IMR-90 (cell line): ENCODE measurements around the gene TMEM9B. TPM values are rescaled to one million over a fixed set of nuclear protein-coding genes. Genes with fewer than 3 reads are reported as not detected.

Experiments used
- ATAC-seq: fragments of 200-7000 bp; cut with Tn5 transposase; 2 replicates; pipeline ENCODE4 v1.9.1; 2020; ENCODE audit warnings: low read depth, mild to moderate bottlenecking, moderate library complexity
- BruUV-seq: library from RNA; stranded (reverse); fragments of 400-500 nt; replicated peaks from 2 replicates; lab custom pipeline; 2021; lab: Mats Ljungman, UMichigan
- CTCF ChIA-PET: fragments of 300-600 bp; formaldehyde crosslinking; extraction: SDS; loops from one replicate; lab custom pipeline; 2021; ENCODE audit warnings: antibody characterized with exemption; lab: Yijun Ruan, JAX
- POLR2A ChIA-PET: fragments of 300-600 bp; sonication (Branson Sonifier 250); formaldehyde crosslinking; loops from one replicate; lab custom pipeline; 2022; ENCODE audit warnings: antibody characterized with exemption; ENCODE audit not compliant: unreplicated experiment; lab: Charles Lee
- DNase-seq: peaks from one replicate; pipeline ENCODE4 v3.0.0; 2013
- H2AFZ ChIP-seq: replicated peaks from 2 replicates; pipeline ENCODE3; 2013; ENCODE audit warnings: low read length, mild to moderate bottlenecking; ENCODE audit not compliant: poor library complexity
- H2AK5ac ChIP-seq: 2 replicates; pipeline ENCODE4 v1.6.1; 2013; ENCODE audit warnings: low read depth, low read length, inconsistent platforms
- H2AK9ac ChIP-seq: replicated peaks from 2 replicates; pipeline ENCODE3; 2013; ENCODE audit warnings: mild to moderate bottlenecking, low read depth, low read length, moderate library complexity; ENCODE audit not compliant: poor library complexity
- H2BK120ac ChIP-seq: 2 replicates; pipeline ENCODE4 v1.6.1; 2013; ENCODE audit warnings: low read depth, low read length, inconsistent platforms
- H2BK15ac ChIP-seq: 3 replicates; pipeline ENCODE4 v1.6.1; 2013; ENCODE audit warnings: low read depth, low read length, inconsistent platforms
- H2BK20ac ChIP-seq: 2 replicates; pipeline ENCODE4 v1.6.1; 2013; ENCODE audit warnings: low read depth, mild to moderate bottlenecking, inconsistent platforms, low read length, moderate library complexity
- H2BK5ac ChIP-seq: 2 replicates; pipeline ENCODE4 v1.6.1; 2013; ENCODE audit warnings: mild to moderate bottlenecking, low read depth, low read length, inconsistent platforms; ENCODE audit not compliant: poor library complexity, severe bottlenecking
- H3K14ac ChIP-seq: replicated peaks from 2 replicates; pipeline ENCODE4 v1.6.1; 2013; ENCODE audit warnings: low read depth, low read length, inconsistent platforms
- H3K18ac ChIP-seq: 2 replicates; pipeline ENCODE4 v1.6.1; 2013; ENCODE audit warnings: low read depth, low read length, control low read depth
- H3K23ac ChIP-seq: 2 replicates; pipeline ENCODE4 v1.6.1; 2013; ENCODE audit warnings: low read depth, low read length, inconsistent platforms
- H3K27ac ChIP-seq: 2 replicates; pipeline ENCODE4 v1.5.1; 2013; ENCODE audit warnings: mild to moderate bottlenecking, control low read depth, low read length; ENCODE audit not compliant: insufficient read depth
- H3K27me3 ChIP-seq: 2 replicates; pipeline ENCODE4 v1.6.1; 2013; ENCODE audit warnings: low read length; ENCODE audit not compliant: control insufficient read depth, insufficient read depth
- H3K36me3 ChIP-seq: 2 replicates; pipeline ENCODE4 v1.6.1; 2013; ENCODE audit warnings: low read length, mixed read lengths; ENCODE audit not compliant: control insufficient read depth, insufficient read depth
- H3K4ac ChIP-seq: 2 replicates; pipeline ENCODE4 v1.6.1; 2013; ENCODE audit warnings: low read depth, low read length, inconsistent platforms
- H3K4me1 ChIP-seq: 2 replicates; pipeline ENCODE4 v1.6.1; 2013; ENCODE audit warnings: low read length, mixed read lengths; ENCODE audit not compliant: control insufficient read depth, insufficient read depth
- H3K4me2 ChIP-seq: 2 replicates; pipeline ENCODE4 v1.6.1; 2013; ENCODE audit warnings: low read depth, mild to moderate bottlenecking, control low read depth, low read length, moderate library complexity
- H3K4me3 ChIP-seq: 2 replicates; pipeline ENCODE4 v1.5.1; 2013; ENCODE audit warnings: low read depth, mild to moderate bottlenecking, control low read depth, low read length, moderate library complexity; ENCODE audit not compliant: insufficient read depth
- H3K56ac ChIP-seq: 2 replicates; pipeline ENCODE4 v1.6.1; 2013; ENCODE audit warnings: low read length, inconsistent platforms; ENCODE audit not compliant: insufficient read depth; ENCODE audit errors: extremely low read depth
- H3K79me1 ChIP-seq, 2 experiments: 2 replicates each; pipeline ENCODE4 v1.6.1; 2013; ENCODE audit warnings: low read length in 2 of 2, inconsistent platforms in 1 of 2, low read depth in 1 of 2
- H3K9ac ChIP-seq: 2 replicates; pipeline ENCODE4 v1.6.1; 2013; ENCODE audit warnings: low read depth, low read length, control low read depth
- H3K9me1 ChIP-seq: 2 replicates; pipeline ENCODE4 v1.6.1; 2013; ENCODE audit warnings: low read length, inconsistent platforms; ENCODE audit not compliant: insufficient read depth
- H3K9me3 ChIP-seq: 2 replicates; pipeline ENCODE4 v1.6.1; 2013; ENCODE audit warnings: low read length; ENCODE audit not compliant: control insufficient read depth, insufficient read depth
- H4K20me1 ChIP-seq: 2 replicates; pipeline ENCODE4 v1.6.1; 2013; ENCODE audit warnings: low read length, inconsistent platforms; ENCODE audit not compliant: insufficient read depth
- H4K5ac ChIP-seq: 2 replicates; pipeline ENCODE4 v1.6.1; 2013; ENCODE audit warnings: mild to moderate bottlenecking, low read depth, low read length, control low read depth
- H4K8ac ChIP-seq, 2 experiments: 2 replicates each; pipeline ENCODE4 v1.6.1; 2013; ENCODE audit warnings: low read depth in 2 of 2, low read length in 2 of 2, control low read depth in 1 of 2, inconsistent platforms in 1 of 2
- H4K91ac ChIP-seq: 2 replicates; pipeline ENCODE4 v1.6.1; 2013; ENCODE audit warnings: low read depth, low read length, inconsistent platforms; ENCODE audit not compliant: insufficient read depth
- BHLHE40 ChIP-seq: fragments of 150-350 bp; IDR thresholded peaks from 2 replicates; pipeline ENCODE4 v1.6.1; 2016; ENCODE audit warnings: mild to moderate bottlenecking, low read depth, low read length
- CEBPB ChIP-seq: IDR thresholded peaks from 2 replicates; pipeline ENCODE4 v1.6.1; 2012; ENCODE audit warnings: low read depth, low read length, improper control_type of control experiment
- CHD1 ChIP-seq: IDR thresholded peaks from 2 replicates; pipeline ENCODE4 v1.6.1; 2012; ENCODE audit warnings: low read depth, low read length, improper control_type of control experiment
- CTCF ChIP-seq: conservative IDR thresholded peaks from 2 replicates; pipeline ENCODE4 v1.5.1; 2012; ENCODE audit warnings: mild to moderate bottlenecking, low read depth, low read length, improper control_type of control experiment
- FOS ChIP-seq: fragments of 150-350 bp; IDR thresholded peaks from 2 replicates; pipeline ENCODE4 v1.6.1; 2016; ENCODE audit warnings: low read depth, low read length
- MAFK ChIP-seq: IDR thresholded peaks from 2 replicates; pipeline ENCODE4 v1.6.1; 2012; ENCODE audit warnings: low read depth, low read length, improper control_type of control experiment
- MAZ ChIP-seq: IDR thresholded peaks from 2 replicates; pipeline ENCODE4 v1.6.1; 2012; ENCODE audit warnings: low read depth, mild to moderate bottlenecking, low read length, improper control_type of control experiment, moderate library complexity, borderline replicate concordance
- MXI1 ChIP-seq: IDR thresholded peaks from 2 replicates; pipeline ENCODE4 v1.6.1; 2012; ENCODE audit warnings: low read depth, mild to moderate bottlenecking, low read length, moderate library complexity, borderline replicate concordance
- NFE2L2 ChIP-seq: fragments of 150-350 bp; IDR thresholded peaks from 2 replicates; pipeline ENCODE4 v1.6.1; 2016; ENCODE audit warnings: low read depth, mild to moderate bottlenecking, low read length
- POLR2A ChIP-seq: IDR thresholded peaks from 2 replicates; pipeline ENCODE4 v1.6.1; 2012; ENCODE audit warnings: mild to moderate bottlenecking, low read depth, low read length
- RAD21 ChIP-seq: IDR thresholded peaks from 2 replicates; pipeline ENCODE4 v1.6.1; 2012; ENCODE audit warnings: low read length, improper control_type of control experiment
- RCOR1 ChIP-seq: IDR thresholded peaks from 2 replicates; pipeline ENCODE4 v1.6.1; 2012; ENCODE audit warnings: mild to moderate bottlenecking, low read length, improper control_type of control experiment; ENCODE audit not compliant: insufficient replicate concordance
- RFX5 ChIP-seq: IDR thresholded peaks from 2 replicates; pipeline ENCODE4 v1.8.0; 2012; ENCODE audit warnings: low read depth, mild to moderate bottlenecking, low read length, moderate library complexity
- SMC3 ChIP-seq: fragments of 150-350 bp; IDR thresholded peaks from 2 replicates; pipeline ENCODE4 v1.6.1; 2016; ENCODE audit warnings: low read depth, mild to moderate bottlenecking, antibody characterized with exemption, low read length, moderate library complexity
- WGBS, 2 experiments: methylation state at CpG; one replicate each; pipeline versions ENCODE4 v1.1.5 to v1.1.7; 2013; ENCODE audit warnings: missing lambda C conversion rate in 2 of 2; ENCODE audit not compliant: insufficient read length in 1 of 2; ENCODE audit errors: extremely low coverage in 2 of 2; 5-methylcytosine and 5-hydroxymethylcytosine counted together
- dilution Hi-C: fragments of 300-500 bp; cut with HindIII; formaldehyde crosslinking; loops from one replicate; pipeline ENCODE4 v1.14.3; 2018; ENCODE audit warnings: low sequenced_read_pairs; ENCODE audit not compliant: unreplicated experiment
- in situ Hi-C: fragments of 300-500 bp; cut with MboI; formaldehyde crosslinking; loops from 3 replicates; pipeline ENCODE4 v1.14.3; 2019; ENCODE audit warnings: low sequenced_read_pairs, inconsistent platforms, mixed read lengths
- intact Hi-C: fragments of 100-400 bp; cut with micrococcal nuclease; formaldehyde crosslinking; loops from 2 replicates; pipeline ENCODE4 v1.10.0; 2022
- polyA plus RNA-seq, 3 experiments: library from polyadenylated mRNA; depleted of rRNA; stranded (reverse); fragments of >200 nt; gene quantifications; 2 replicates each; pipeline ENCODE4 v1.2.3, GENCODE V29; 2012; ENCODE audit warnings: low replicate concordance in 1 of 3
- total RNA-seq: library from RNA; depleted of rRNA; stranded (reverse); fragments of >200 nt; gene quantifications from 2 replicates; pipeline ENCODE4 v1.2.3, GENCODE V29; 2012
- TF ChIP-seq, protein P1 (sequence below): fragments of 150-350 bp; IDR thresholded peaks from 2 replicates; pipeline ENCODE4 v1.6.1; 2016; ENCODE audit warnings: low read depth, mild to moderate bottlenecking, low read length, moderate library complexity, borderline replicate concordance
- TF ChIP-seq, protein P2 (sequence below): fragments of 150-350 bp; IDR thresholded peaks from 2 replicates; pipeline ENCODE4 v1.6.1; 2017; ENCODE audit warnings: mild to moderate bottlenecking, antibody characterized with exemption, low read length, low read depth

Gene TMEM9B
- total and polyA plus RNA-seq, 2 of the 4 experiments (the other 2 are of a cell fraction): 24.6 to 25.6 TPM

DNA sequence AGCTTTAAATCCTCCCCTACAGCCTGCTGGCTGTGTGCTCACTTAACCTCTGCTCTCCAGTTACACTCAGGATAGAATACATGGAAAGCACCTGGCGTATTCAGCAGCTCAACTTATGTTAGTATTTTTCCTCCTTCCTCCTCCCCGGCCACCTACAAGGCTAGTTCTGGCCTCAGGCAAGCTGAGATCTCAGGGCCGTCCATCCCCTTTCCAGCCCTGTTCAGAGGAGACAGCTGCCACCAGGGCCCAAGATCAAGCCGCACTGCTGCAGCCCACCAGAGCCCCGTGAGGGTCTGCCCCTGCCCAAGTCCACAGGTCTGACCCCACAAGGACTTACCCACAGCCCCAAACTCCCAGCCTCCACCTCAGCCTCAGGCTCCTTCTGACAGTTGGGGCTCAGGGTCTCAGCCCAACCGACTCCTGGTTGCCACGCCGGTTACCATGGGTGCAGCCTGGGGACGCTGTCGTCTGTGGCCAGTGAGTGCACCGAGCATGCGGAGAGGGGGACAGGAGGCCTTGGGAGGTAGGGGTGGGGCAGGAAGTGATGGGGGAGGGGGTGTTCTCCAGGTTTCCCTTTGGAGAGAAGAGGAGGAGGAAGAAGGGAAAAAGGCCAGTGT, 31.6 kb downstream of the TMEM9B start, which contains the start of gene C11orf16:
Gene C11orf16, minus strand, starts transcription at position 384 of the 617 bp plus-strand sequence. CDS start 639 bp downstream, outside the sequence.
- no peak for DNase-seq
- Histone ChIP-seq H3K4ac (peak within 1 kb of the TSS; percentile 32), H3K56ac (no peak within 1 kb of the TSS), H3K4me2 (no peak within 1 kb of the TSS), H3K9me1 (peaks cover 23% of the 10 kb centered on the region; the same call in 1 of the 2 replicates), H3K9me3 (no peaks in the 10 kb centered on the region), H3K79me1 (no peaks in the 10 kb centered on the region), H2BK15ac (no peak within 1 kb of the TSS), H4K8ac (no peak within 1 kb of the TSS; a peak in 1 of 4 replicates), H2AK9ac (peak within 1 kb of the TSS; percentile 19), H3K4me3 (no peak within 1 kb of the TSS), H2BK20ac (peak within 1 kb of the TSS; percentile 58), H2AK5ac (peak within 1 kb of the TSS; percentile 88), H3K4me1 (peaks cover 9% of the 10 kb centered on the region), H3K14ac (peak within 1 kb of the TSS; percentile 16; the same call in 1 of the 2 replicates), H3K23ac (no peak within 1 kb of the TSS), H3K27ac (no peak within 1 kb of the TSS), H2BK120ac (peak within 1 kb of the TSS; percentile 2; the same call in 1 of the 2 replicates), H4K91ac (no peak within 1 kb of the TSS), H4K20me1 (no peaks in the 10 kb centered on the region), H2AFZ (no peak within 1 kb of the TSS), H3K9ac (no peak within 1 kb of the TSS), H3K18ac (no peak within 1 kb of the TSS; the same call in 1 of the 2 replicates), H4K5ac (no peak within 1 kb of the TSS), H2BK5ac (no peak within 1 kb of the TSS), H3K36me3 (no peaks in the 10 kb centered on the region), H3K27me3 (no peaks in the 10 kb centered on the region)
- WGBS, 2 experiments: 79% methylated on average over 4 of the region's 12 CpGs; no CpG with 5 or more reads in 1 of the 2 experiments
- POLR2A ChIA-PET: no interaction called here
- CTCF ChIA-PET: interaction anchor here (1.2 kb wide), 1 partner anchor 27 kb away, joined by 4 read pairs; no protein-coding TSS in a partner anchor
- dilution Hi-C loops (no loop called here), in situ Hi-C loops (no loop called here), intact Hi-C loops (no loop called here)
- no peak for TF ChIP-seq MAFK
- TF ChIP-seq NFE2L2: no peak
- TF ChIP-seq FOS: no peak
- TF ChIP-seq POLR2A: no peak
- TF ChIP-seq BHLHE40: no peak
- no peak for TF ChIP-seq MXI1
- TF ChIP-seq, protein P1, sequence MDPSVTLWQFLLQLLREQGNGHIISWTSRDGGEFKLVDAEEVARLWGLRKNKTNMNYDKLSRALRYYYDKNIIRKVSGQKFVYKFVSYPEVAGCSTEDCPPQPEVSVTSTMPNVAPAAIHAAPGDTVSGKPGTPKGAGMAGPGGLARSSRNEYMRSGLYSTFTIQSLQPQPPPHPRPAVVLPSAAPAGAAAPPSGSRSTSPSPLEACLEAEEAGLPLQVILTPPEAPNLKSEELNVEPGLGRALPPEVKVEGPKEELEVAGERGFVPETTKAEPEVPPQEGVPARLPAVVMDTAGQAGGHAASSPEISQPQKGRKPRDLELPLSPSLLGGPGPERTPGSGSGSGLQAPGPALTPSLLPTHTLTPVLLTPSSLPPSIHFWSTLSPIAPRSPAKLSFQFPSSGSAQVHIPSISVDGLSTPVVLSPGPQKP: no peak
- TF ChIP-seq RCOR1: no peak
- TF ChIP-seq CHD1: no peak
- TF ChIP-seq RAD21: no peak
- no peak for TF ChIP-seq SMC3
- TF ChIP-seq CTCF: no peak
- no peak for TF ChIP-seq CEBPB
- TF ChIP-seq MAZ: no peak
- TF ChIP-seq, protein P2, sequence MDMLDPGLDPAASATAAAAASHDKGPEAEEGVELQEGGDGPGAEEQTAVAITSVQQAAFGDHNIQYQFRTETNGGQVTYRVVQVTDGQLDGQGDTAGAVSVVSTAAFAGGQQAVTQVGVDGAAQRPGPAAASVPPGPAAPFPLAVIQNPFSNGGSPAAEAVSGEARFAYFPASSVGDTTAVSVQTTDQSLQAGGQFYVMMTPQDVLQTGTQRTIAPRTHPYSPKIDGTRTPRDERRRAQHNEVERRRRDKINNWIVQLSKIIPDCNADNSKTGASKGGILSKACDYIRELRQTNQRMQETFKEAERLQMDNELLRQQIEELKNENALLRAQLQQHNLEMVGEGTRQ: no peak
- TF ChIP-seq RFX5: no peak
- ATAC-seq: no peak
- no TSS peak for BruUV-seq
